Endothelial cell of umbilical vein (primary cell): Measurements from ENCODE around the gene TPPP2. TPM values are rescaled to one million over a fixed set of nuclear protein-coding genes. Genes with fewer than 3 reads are reported as not detected.
A peak's percentile ranks its signal among the peaks of the same experiment; 100 is the strongest.

ENCODE experiments used
- BruUV-seq: library from RNA; stranded (reverse); fragments of 400-500 nt; replicated peaks from 2 replicates; lab custom pipeline; 2021; lab: Mats Ljungman, UMichigan
- CTCF ChIA-PET: fragments of 300-600, 350-600 bp; sonication (Branson Sonifier 250); formaldehyde crosslinking; loops from one replicate; lab custom pipeline; 2021; ENCODE audit warnings: antibody characterized with exemption, inconsistent platforms; lab: Charles Lee
- POLR2A ChIA-PET: fragments of 300-600, 350-600 bp; sonication (Branson Sonifier 250); formaldehyde crosslinking; loops from one replicate; lab custom pipeline; 2021; ENCODE audit warnings: antibody characterized with exemption, inconsistent platforms; lab: Charles Lee
- DNase-seq: peaks from one replicate; pipeline ENCODE4 v3.0.0-alpha.2; 2011; ENCODE audit warnings: low read depth, low spot score
- FAIRE-seq: peaks from 2 replicates; lab custom pipeline; 2011; peaks lifted over from hg19 to GRCh38; lab: Jason Lieb, UNC
- H2AFZ ChIP-seq: 2 replicates; pipeline ENCODE4 v1.6.0; 2012; ENCODE audit warnings: low read depth, low read length, control low read depth, inconsistent platforms
- H3K27ac ChIP-seq: 2 replicates; pipeline ENCODE4 v1.5.1; 2011; ENCODE audit warnings: low read depth, mild to moderate bottlenecking, control low read depth, low read length, moderate library complexity; ENCODE audit not compliant: insufficient read depth
- H3K27me3 ChIP-seq, 2 experiments: 2 replicates each; pipeline versions ENCODE4 v1.6.0 to v1.6.1; 2011; ENCODE audit warnings: low read length in 2 of 2, mixed read lengths in 1 of 2; ENCODE audit not compliant: control insufficient read depth in 2 of 2, insufficient read depth in 2 of 2
- H3K36me3 ChIP-seq, 2 experiments: 2 replicates in 1 of 2; 3 replicates in 1 of 2; pipeline ENCODE4 v1.5.1; 2011; ENCODE audit warnings: low read length in 2 of 2, mild to moderate bottlenecking in 1 of 2, moderate library complexity in 1 of 2; ENCODE audit not compliant: control insufficient read depth in 2 of 2, insufficient read depth in 2 of 2; ENCODE audit errors: extremely low read depth in 1 of 2
- H3K4me1 ChIP-seq: 3 replicates; pipeline ENCODE4 v1.5.1; 2011; ENCODE audit warnings: mild to moderate bottlenecking, low read length; ENCODE audit not compliant: control insufficient read depth, insufficient read depth; ENCODE audit errors: extremely low read depth
- H3K4me2 ChIP-seq: 2 replicates; pipeline ENCODE4 v1.6.1; 2011; ENCODE audit warnings: low read length, control low read depth, mixed read lengths; ENCODE audit not compliant: insufficient read depth
- H3K4me3 ChIP-seq, 3 experiments: fragments of 200-600 bp in 1 of 3; sonication (generic), shearing (Covaris generic) in 1 of 3; replicated peaks in 1 of 3; 2 replicates each; pipeline ENCODE4 v1.5.1; 2011 to 2016; ENCODE audit warnings: control low read depth in 3 of 3, low read length in 3 of 3, mild to moderate bottlenecking in 2 of 3, inconsistent platforms in 1 of 3, low read depth in 1 of 3, moderate library complexity in 1 of 3; ENCODE audit not compliant: insufficient read depth in 1 of 3
- H3K79me2 ChIP-seq: 2 replicates; pipeline ENCODE4 v1.6.0; 2012; ENCODE audit warnings: low read length, inconsistent platforms; ENCODE audit not compliant: control insufficient read depth, insufficient read depth
- H3K9ac ChIP-seq: replicated peaks from 2 replicates; pipeline ENCODE3; 2011; ENCODE audit warnings: low read length, control low read depth; ENCODE audit not compliant: insufficient read depth; ENCODE audit errors: extremely low read depth
- H3K9me1 ChIP-seq: replicated peaks from 3 replicates; pipeline ENCODE4 v1.6.0; 2011; ENCODE audit warnings: mild to moderate bottlenecking, low read length; ENCODE audit not compliant: control insufficient read depth, insufficient read depth; ENCODE audit errors: extremely low read depth
- H3K9me3 ChIP-seq: replicated peaks from 2 replicates; pipeline ENCODE4 v1.5.1; 2012; ENCODE audit warnings: low read length, inconsistent platforms; ENCODE audit not compliant: control insufficient read depth, insufficient read depth
- H4K20me1 ChIP-seq: replicated peaks from 2 replicates; pipeline ENCODE3; 2011; ENCODE audit warnings: mild to moderate bottlenecking, low read length; ENCODE audit not compliant: control insufficient read depth, insufficient read depth; ENCODE audit errors: extremely low read depth
- GATA2 ChIP-seq: IDR thresholded peaks from 2 replicates; pipeline ENCODE4 v1.7.0; 2011; ENCODE audit warnings: low read depth, mild to moderate bottlenecking, moderate library complexity, mixed read lengths, low read length; ENCODE audit not compliant: insufficient read length, insufficient read depth
- POLR2A ChIP-seq: IDR thresholded peaks from 2 replicates; pipeline ENCODE4 v1.6.1; 2012; ENCODE audit warnings: low read depth, mild to moderate bottlenecking, control low read depth, low read length
- POLR2AphosphoS5 ChIP-seq: IDR thresholded peaks from 2 replicates; pipeline ENCODE4 v1.6.1; 2012; ENCODE audit warnings: low read depth, mild to moderate bottlenecking, control low read depth, low read length, moderate library complexity; ENCODE audit not compliant: insufficient read depth
- dilution Hi-C: fragments of 300-500 bp; cut with MboI; formaldehyde crosslinking; loops from one replicate; pipeline ENCODE4 v1.15.0; 2019; ENCODE audit warnings: low sequenced_read_pairs; ENCODE audit not compliant: extremely low pct_ligation_motif_present
- intact Hi-C: fragments of 100-400 bp; cut with micrococcal nuclease; formaldehyde crosslinking; loops from one replicate; pipeline ENCODE4 v1.10.0; 2022
- polyA plus RNA-seq, 4 experiments: library from polyadenylated mRNA; depleted of rRNA in 3 of 4; stranded (reverse) in 3 of 4; unstranded in 1 of 4; fragments of >200 nt; gene quantifications; 2 replicates each; pipeline versions ENCODE4 v1.2.1 to v1.2.3, GENCODE V29; 2011 to 2012; ENCODE audit warnings: missing spikeins in 1 of 4
- total RNA-seq: library from RNA; stranded (reverse); gene quantifications from 2 replicates; pipeline ENCODE4 v1.2.3, GENCODE V29; 2021
- TF ChIP-seq, protein P1 (sequence below): IDR thresholded peaks from 2 replicates; pipeline ENCODE4 v1.6.1; 2011; ENCODE audit not compliant: insufficient read depth, insufficient read length
- TF ChIP-seq, protein P2 (sequence below), 2 donors: IDR thresholded peaks; 1 replicate in 1 of 2; 2 replicates in 1 of 2; pipeline ENCODE4 v1.5.1; 2011; ENCODE audit warnings: low read length in 2 of 2, mild to moderate bottlenecking in 2 of 2, moderate library complexity in 2 of 2, control low read depth in 1 of 2, inconsistent platforms in 1 of 2, low read depth in 1 of 2; ENCODE audit not compliant: insufficient read depth in 1 of 2; ENCODE audit errors: extremely low read depth in 1 of 2

The TPPP2 gene
- total and polyA plus RNA-seq, 2 donors (not counting 3 experiments of a cell fraction or from before 2014, with no cell fraction given) = not detected

DNA sequence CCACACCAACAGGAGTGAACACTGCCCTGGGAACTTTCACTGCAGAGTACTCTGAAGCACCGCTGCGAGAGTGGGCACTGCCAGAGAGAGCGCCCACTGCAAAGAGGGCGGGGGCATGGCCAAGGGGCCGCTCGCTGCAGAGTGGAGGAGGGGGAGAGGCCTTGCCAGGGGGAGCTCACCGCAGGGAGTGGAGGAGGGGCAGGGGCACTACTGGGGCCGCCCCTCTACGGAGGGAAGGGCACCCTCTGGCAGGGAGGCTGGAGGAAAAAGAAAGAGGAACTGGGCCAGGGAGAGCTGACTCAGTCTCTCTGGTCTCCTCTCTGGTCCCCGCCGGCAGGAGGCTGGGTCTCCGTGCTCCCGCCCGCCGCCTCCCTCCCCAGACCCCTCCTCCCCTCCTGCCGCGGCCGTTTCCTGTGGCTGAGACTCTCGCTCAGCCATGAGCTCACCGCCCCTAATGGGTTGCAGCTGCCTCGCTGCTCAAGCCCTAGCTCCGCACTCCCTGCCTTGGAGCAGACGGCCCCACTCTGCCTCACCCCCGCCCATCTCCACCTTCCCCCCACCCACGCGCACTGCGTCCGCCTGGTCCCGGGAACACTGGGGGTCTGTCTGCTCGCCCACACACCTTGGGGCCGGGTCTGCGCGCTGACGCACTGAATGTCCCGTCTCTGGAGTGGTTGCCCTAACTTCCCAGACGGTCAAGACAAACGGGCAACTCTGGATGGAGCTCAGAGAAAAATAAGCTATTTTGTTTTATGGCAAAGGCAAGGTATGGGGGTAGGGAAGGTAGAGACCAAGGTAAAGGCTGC is 41.4 kb downstream of the TPPP2 start:
- POLR2A ChIA-PET = interaction anchor here (0.6 to 1.9 kb wide), 2 partner anchors 14 to 33 kb away, joined by 4 read pairs; partner anchors contain the start of gene RNASE8
- Histone ChIP-seq H3K27me3 (peaks cover 16 to 38% of the 10 kb centered on the region in 2 experiments), H3K79me2 (no peaks in the 10 kb centered on the region), H3K4me3 (peak overlapping the region in 2 of 3 experiments; percentile 54 to 55), H2AFZ (peak overlapping the region; percentile 39), H3K4me2 (peak overlapping the region; percentile 58), H3K9me1 (no peaks in the 10 kb centered on the region), H3K36me3 (peaks cover 0 to 2% of the 10 kb centered on the region in 2 experiments), H3K4me1 (peaks cover 10% of the 10 kb centered on the region), H4K20me1 (no peaks in the 10 kb centered on the region), H3K9ac (peak overlapping the region; percentile 38), H3K9me3 (no peaks in the 10 kb centered on the region), H3K27ac (no peak overlapping the region)
- TF ChIP-seq, protein P1, sequence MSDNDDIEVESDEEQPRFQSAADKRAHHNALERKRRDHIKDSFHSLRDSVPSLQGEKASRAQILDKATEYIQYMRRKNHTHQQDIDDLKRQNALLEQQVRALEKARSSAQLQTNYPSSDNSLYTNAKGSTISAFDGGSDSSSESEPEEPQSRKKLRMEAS = no peak
- TF ChIP-seq POLR2A (no peak), POLR2AphosphoS5 (peak; percentile 35), GATA2 (no peak)
- TF ChIP-seq, protein P2, sequence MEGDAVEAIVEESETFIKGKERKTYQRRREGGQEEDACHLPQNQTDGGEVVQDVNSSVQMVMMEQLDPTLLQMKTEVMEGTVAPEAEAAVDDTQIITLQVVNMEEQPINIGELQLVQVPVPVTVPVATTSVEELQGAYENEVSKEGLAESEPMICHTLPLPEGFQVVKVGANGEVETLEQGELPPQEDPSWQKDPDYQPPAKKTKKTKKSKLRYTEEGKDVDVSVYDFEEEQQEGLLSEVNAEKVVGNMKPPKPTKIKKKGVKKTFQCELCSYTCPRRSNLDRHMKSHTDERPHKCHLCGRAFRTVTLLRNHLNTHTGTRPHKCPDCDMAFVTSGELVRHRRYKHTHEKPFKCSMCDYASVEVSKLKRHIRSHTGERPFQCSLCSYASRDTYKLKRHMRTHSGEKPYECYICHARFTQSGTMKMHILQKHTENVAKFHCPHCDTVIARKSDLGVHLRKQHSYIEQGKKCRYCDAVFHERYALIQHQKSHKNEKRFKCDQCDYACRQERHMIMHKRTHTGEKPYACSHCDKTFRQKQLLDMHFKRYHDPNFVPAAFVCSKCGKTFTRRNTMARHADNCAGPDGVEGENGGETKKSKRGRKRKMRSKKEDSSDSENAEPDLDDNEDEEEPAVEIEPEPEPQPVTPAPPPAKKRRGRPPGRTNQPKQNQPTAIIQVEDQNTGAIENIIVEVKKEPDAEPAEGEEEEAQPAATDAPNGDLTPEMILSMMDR (IDR thresholded peaks at IDR 0.05; ENCODE audit: extremely low read depth in 1 of 2, insufficient read depth in 1 of 2, low read depth in 1 of 2, low read length in 2 of 2) = no peak
- no peak for FAIRE-seq
- intact Hi-C loops = loop anchor here (1.0 kb wide), 1 partner anchor 16 kb away; no protein-coding TSS in a partner anchor
- DNase-seq = peak; percentile 84
- dilution Hi-C loops = no loop called here
- BruUV-seq = no TSS peak
- CTCF ChIA-PET = interaction anchor here (0.6 to 3.4 kb wide), 19 partner anchors 8 to 121 kb away, joined by 3 to 49 read pairs (median 6); partner anchors contain the start of gene TMEM253
